WTC11 (cell line): Measurements from ENCODE around the gene RAB43. TPM values are rescaled to one million over a fixed set of nuclear protein-coding genes. Genes with fewer than 3 reads are reported as not detected.

Source experiments
- ATAC-seq: fragments of 200-7000 bp; cut with Tn5 transposase; 2 replicates; pipeline ENCODE4 v1.10.0; 2021; ENCODE audit warnings: mild to moderate bottlenecking, moderate library complexity
- CTCF ChIA-PET: fragments of 300-600 bp; sonication (Branson Sonifier 250); formaldehyde crosslinking; loops from one replicate; lab custom pipeline; 2021; ENCODE audit warnings: antibody characterized with exemption; lab: Charles Lee
- POLR2A ChIA-PET: fragments of 350-600 bp; sonication (Branson Sonifier 250); formaldehyde crosslinking; loops from one replicate; lab custom pipeline; 2021; ENCODE audit warnings: antibody characterized with exemption; lab: Charles Lee
- DNase-seq: peaks from one replicate; pipeline ENCODE4 v3.0.0; 2021; ENCODE audit warnings: low spot score
- H3K27ac Mint-ChIP-seq: 2 replicates; pipeline ENCODE4 v1.8.0; 2021; ENCODE audit warnings: mixed read lengths
- H3K27me3 Mint-ChIP-seq: 2 replicates; pipeline ENCODE4 v1.8.0; 2021; ENCODE audit warnings: low read depth, mild to moderate bottlenecking, moderate library complexity, mixed read lengths
- H3K36me3 Mint-ChIP-seq: 2 replicates; pipeline ENCODE4 v1.8.0; 2021; ENCODE audit warnings: mixed read lengths
- H3K4me1 Mint-ChIP-seq: 2 replicates; pipeline ENCODE4 v1.8.0; 2022; ENCODE audit warnings: mixed read lengths
- H3K4me3 Mint-ChIP-seq: 2 replicates; pipeline ENCODE4 v1.8.0; 2021; ENCODE audit warnings: mild to moderate bottlenecking, moderate library complexity, mixed read lengths
- H3K9me3 Mint-ChIP-seq: 2 replicates; pipeline ENCODE4 v1.8.0; 2021; ENCODE audit warnings: mixed read lengths
- AFF4 ChIP-seq: sonication (generic); formaldehyde crosslinking; IDR thresholded peaks from 2 replicates; pipeline ENCODE4 v1.8.1; 2023; ENCODE audit warnings: mild to moderate bottlenecking, missing genetic modification reagents, borderline replicate concordance
- ATF6 ChIP-seq: sonication (generic); formaldehyde crosslinking; IDR thresholded peaks from 2 replicates; pipeline ENCODE4 v1.8.1; 2023; ENCODE audit warnings: mild to moderate bottlenecking, missing genetic modification reagents
- GABPB1 ChIP-seq: sonication (generic); formaldehyde crosslinking; IDR thresholded peaks from 2 replicates; pipeline ENCODE4 v1.8.1; 2023; ENCODE audit warnings: mild to moderate bottlenecking, missing genetic modification reagents
- HMGXB4 ChIP-seq: sonication (generic); formaldehyde crosslinking; IDR thresholded peaks from 2 replicates; pipeline ENCODE4 v1.8.1; 2023; ENCODE audit warnings: mild to moderate bottlenecking, moderate library complexity, missing genetic modification reagents
- JAZF1 ChIP-seq: fragments of 250-450 bp; sonication (Bioruptor Pico); IDR thresholded peaks from 2 replicates; pipeline ENCODE4 v1.9.0; 2021; ENCODE audit warnings: moderate library complexity, mild to moderate bottlenecking, inconsistent platforms
- MXD4 ChIP-seq: fragments of 250-450 bp; sonication (Bioruptor Pico); IDR thresholded peaks from 2 replicates; pipeline ENCODE4 v1.8.0; 2021; ENCODE audit warnings: mild to moderate bottlenecking, moderate library complexity, borderline replicate concordance
- NFYB ChIP-seq: sonication (generic); formaldehyde crosslinking; conservative IDR thresholded peaks from 2 replicates; pipeline ENCODE4 v1.8.0; 2022; ENCODE audit warnings: low read depth, missing genetic modification reagents
- PRDM15 ChIP-seq: sonication (generic); formaldehyde crosslinking; IDR thresholded peaks from 2 replicates; pipeline ENCODE4 v1.8.0; 2022; ENCODE audit warnings: missing genetic modification reagents
- RELA ChIP-seq: sonication (generic); formaldehyde crosslinking; IDR thresholded peaks from 2 replicates; pipeline ENCODE4 v1.8.1; 2022; ENCODE audit warnings: missing genetic modification reagents, mild to moderate bottlenecking, borderline replicate concordance
- RORB ChIP-seq: fragments of 250-450 bp; sonication (Bioruptor Pico); IDR thresholded peaks from 2 replicates; pipeline ENCODE4 v1.9.0; 2021; ENCODE audit warnings: mild to moderate bottlenecking
- ZNF121 ChIP-seq: sonication (generic); formaldehyde crosslinking; IDR thresholded peaks from 2 replicates; pipeline ENCODE4 v1.8.0; 2023; ENCODE audit warnings: missing genetic modification reagents
- ZNF219 ChIP-seq: sonication (generic); formaldehyde crosslinking; IDR thresholded peaks from 2 replicates; pipeline ENCODE4 v1.8.0; 2023; ENCODE audit warnings: missing genetic modification reagents, mild to moderate bottlenecking, borderline replicate concordance
- ZNF317 ChIP-seq: sonication (generic); formaldehyde crosslinking; IDR thresholded peaks from 2 replicates; pipeline ENCODE4 v1.8.1; 2023; ENCODE audit warnings: low read depth, mild to moderate bottlenecking, moderate library complexity, missing genetic modification reagents, borderline replicate concordance
- total RNA-seq: library from RNA; stranded (reverse); gene quantifications from 3 replicates; pipeline ENCODE4 v1.2.3, GENCODE V29; 2021
- TF ChIP-seq, protein P1 (sequence below): fragments of 250-450 bp; sonication (Bioruptor Pico); IDR thresholded peaks from 2 replicates; pipeline ENCODE4 v1.9.0; 2021; ENCODE audit warnings: mild to moderate bottlenecking
- TF ChIP-seq, protein P2 (sequence below): sonication (generic); formaldehyde crosslinking; IDR thresholded peaks from 2 replicates; pipeline ENCODE4 v1.8.0; 2023; ENCODE audit warnings: mild to moderate bottlenecking, missing genetic modification reagents
- TF ChIP-seq, protein P3 (sequence below): fragments of 200-600 bp; IDR thresholded peaks from 2 replicates; pipeline ENCODE4 v1.8.0; 2022; ENCODE audit warnings: antibody characterized with exemption
- TF ChIP-seq, protein P4 (sequence below): sonication (generic); formaldehyde crosslinking; IDR thresholded peaks from 2 replicates; pipeline ENCODE4 v1.8.0; 2023; ENCODE audit warnings: missing genetic modification reagents

The RAB43 gene
- total RNA-seq, 1 experiment from 2014 or later, result 34.5 TPM

DNA sequence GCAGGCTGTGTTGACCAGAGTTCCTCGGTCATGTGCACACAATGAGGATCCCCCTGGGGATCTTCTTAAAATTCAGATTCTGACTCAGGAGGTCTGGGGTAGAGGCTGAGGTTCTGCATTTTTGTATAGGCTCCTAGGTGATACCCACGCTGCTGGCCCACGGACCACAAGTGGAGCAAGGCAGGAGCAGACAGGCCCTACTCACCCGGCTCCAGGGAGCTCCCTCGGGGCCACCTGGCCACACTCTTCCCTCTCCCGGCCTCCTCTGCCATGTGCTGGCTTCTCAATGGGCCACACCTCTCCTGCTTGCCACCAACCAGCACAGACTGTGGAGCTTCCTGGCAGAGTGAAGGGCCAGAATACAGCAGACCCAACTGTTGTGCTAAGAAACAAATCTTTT is 37.1 kb downstream of the RAB43 start:
- Mint-ChIP-seq H3K27me3 (peaks cover 10% of the 10 kb centered on the region), H3K4me3 (no peak overlapping the region), H3K27ac (no peak overlapping the region), H3K4me1 (no peaks in the 10 kb centered on the region), H3K9me3 (no peaks in the 10 kb centered on the region), H3K36me3 (no peaks in the 10 kb centered on the region)
- POLR2A ChIA-PET, result interaction anchor here (0.6 to 0.7 kb wide), 3 partner anchors 75 to 312 kb away, joined by 4 to 5 read pairs (median 4); no protein-coding TSS in a partner anchor
- DNase-seq (no peak), ATAC-seq (no peak)
- CTCF ChIA-PET, result interaction anchor here (0.7 to 2.4 kb wide), 5 partner anchors 15 to 114 kb away, joined by 4 to 12 read pairs (median 6); no protein-coding TSS in a partner anchor
- TF ChIP-seq JAZF1 (CRISPR knock-in tag) (no peak), HMGXB4 (CRISPR knock-in tag) (no peak), RELA (no peak), AFF4 (no peak), GABPB1 (CRISPR knock-in tag) (no peak), RORB (CRISPR knock-in tag) (no peak), NFYB (CRISPR knock-in tag) (no peak), ZNF219 (CRISPR knock-in tag) (no peak), ZNF121 (CRISPR knock-in tag) (no peak), PRDM15 (no peak), ZNF317 (no peak), ATF6 (no peak), MXD4 (CRISPR knock-in tag) (no peak)
- TF ChIP-seq, protein P1, sequence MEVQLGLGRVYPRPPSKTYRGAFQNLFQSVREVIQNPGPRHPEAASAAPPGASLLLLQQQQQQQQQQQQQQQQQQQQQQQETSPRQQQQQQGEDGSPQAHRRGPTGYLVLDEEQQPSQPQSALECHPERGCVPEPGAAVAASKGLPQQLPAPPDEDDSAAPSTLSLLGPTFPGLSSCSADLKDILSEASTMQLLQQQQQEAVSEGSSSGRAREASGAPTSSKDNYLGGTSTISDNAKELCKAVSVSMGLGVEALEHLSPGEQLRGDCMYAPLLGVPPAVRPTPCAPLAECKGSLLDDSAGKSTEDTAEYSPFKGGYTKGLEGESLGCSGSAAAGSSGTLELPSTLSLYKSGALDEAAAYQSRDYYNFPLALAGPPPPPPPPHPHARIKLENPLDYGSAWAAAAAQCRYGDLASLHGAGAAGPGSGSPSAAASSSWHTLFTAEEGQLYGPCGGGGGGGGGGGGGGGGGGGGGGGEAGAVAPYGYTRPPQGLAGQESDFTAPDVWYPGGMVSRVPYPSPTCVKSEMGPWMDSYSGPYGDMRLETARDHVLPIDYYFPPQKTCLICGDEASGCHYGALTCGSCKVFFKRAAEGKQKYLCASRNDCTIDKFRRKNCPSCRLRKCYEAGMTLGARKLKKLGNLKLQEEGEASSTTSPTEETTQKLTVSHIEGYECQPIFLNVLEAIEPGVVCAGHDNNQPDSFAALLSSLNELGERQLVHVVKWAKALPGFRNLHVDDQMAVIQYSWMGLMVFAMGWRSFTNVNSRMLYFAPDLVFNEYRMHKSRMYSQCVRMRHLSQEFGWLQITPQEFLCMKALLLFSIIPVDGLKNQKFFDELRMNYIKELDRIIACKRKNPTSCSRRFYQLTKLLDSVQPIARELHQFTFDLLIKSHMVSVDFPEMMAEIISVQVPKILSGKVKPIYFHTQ, result no peak
- TF ChIP-seq, protein P2, sequence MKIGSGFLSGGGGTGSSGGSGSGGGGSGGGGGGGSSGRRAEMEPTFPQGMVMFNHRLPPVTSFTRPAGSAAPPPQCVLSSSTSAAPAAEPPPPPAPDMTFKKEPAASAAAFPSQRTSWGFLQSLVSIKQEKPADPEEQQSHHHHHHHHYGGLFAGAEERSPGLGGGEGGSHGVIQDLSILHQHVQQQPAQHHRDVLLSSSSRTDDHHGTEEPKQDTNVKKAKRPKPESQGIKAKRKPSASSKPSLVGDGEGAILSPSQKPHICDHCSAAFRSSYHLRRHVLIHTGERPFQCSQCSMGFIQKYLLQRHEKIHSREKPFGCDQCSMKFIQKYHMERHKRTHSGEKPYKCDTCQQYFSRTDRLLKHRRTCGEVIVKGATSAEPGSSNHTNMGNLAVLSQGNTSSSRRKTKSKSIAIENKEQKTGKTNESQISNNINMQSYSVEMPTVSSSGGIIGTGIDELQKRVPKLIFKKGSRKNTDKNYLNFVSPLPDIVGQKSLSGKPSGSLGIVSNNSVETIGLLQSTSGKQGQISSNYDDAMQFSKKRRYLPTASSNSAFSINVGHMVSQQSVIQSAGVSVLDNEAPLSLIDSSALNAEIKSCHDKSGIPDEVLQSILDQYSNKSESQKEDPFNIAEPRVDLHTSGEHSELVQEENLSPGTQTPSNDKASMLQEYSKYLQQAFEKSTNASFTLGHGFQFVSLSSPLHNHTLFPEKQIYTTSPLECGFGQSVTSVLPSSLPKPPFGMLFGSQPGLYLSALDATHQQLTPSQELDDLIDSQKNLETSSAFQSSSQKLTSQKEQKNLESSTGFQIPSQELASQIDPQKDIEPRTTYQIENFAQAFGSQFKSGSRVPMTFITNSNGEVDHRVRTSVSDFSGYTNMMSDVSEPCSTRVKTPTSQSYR (CRISPR knock-in tag), result no peak
- TF ChIP-seq, protein P3, sequence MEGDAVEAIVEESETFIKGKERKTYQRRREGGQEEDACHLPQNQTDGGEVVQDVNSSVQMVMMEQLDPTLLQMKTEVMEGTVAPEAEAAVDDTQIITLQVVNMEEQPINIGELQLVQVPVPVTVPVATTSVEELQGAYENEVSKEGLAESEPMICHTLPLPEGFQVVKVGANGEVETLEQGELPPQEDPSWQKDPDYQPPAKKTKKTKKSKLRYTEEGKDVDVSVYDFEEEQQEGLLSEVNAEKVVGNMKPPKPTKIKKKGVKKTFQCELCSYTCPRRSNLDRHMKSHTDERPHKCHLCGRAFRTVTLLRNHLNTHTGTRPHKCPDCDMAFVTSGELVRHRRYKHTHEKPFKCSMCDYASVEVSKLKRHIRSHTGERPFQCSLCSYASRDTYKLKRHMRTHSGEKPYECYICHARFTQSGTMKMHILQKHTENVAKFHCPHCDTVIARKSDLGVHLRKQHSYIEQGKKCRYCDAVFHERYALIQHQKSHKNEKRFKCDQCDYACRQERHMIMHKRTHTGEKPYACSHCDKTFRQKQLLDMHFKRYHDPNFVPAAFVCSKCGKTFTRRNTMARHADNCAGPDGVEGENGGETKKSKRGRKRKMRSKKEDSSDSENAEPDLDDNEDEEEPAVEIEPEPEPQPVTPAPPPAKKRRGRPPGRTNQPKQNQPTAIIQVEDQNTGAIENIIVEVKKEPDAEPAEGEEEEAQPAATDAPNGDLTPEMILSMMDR, result no peak
- TF ChIP-seq, protein P4, sequence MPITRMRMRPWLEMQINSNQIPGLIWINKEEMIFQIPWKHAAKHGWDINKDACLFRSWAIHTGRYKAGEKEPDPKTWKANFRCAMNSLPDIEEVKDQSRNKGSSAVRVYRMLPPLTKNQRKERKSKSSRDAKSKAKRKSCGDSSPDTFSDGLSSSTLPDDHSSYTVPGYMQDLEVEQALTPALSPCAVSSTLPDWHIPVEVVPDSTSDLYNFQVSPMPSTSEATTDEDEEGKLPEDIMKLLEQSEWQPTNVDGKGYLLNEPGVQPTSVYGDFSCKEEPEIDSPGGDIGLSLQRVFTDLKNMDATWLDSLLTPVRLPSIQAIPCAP, result no peak
